Kidney epithelial cell (primary cell): ENCODE data around the gene ARL15. TPM values are rescaled to one million over a fixed set of nuclear protein-coding genes. Genes with fewer than 3 reads are reported as not detected.

Experiments
- DNase-seq: peaks from one replicate; pipeline ENCODE4 v3.0.0-alpha.2; 2010; ENCODE audit warnings: low read depth
- H3K27me3 ChIP-seq: 2 replicates; pipeline ENCODE4 v1.6.0; 2011; ENCODE audit warnings: low read length; ENCODE audit not compliant: control insufficient read depth, insufficient read depth
- H3K36me3 ChIP-seq: 2 replicates; pipeline ENCODE4 v1.5.1; 2011; ENCODE audit warnings: low read length; ENCODE audit not compliant: control insufficient read depth, insufficient read depth
- H3K4me3 ChIP-seq: 2 replicates; pipeline ENCODE4 v1.5.1; 2011; ENCODE audit warnings: low read depth, mild to moderate bottlenecking, control low read depth, low read length
- CTCF ChIP-seq: IDR thresholded peaks from 2 replicates; pipeline ENCODE4 v1.5.1; 2011; ENCODE audit warnings: mild to moderate bottlenecking, moderate library complexity, low read length, control low read depth, inconsistent platforms; ENCODE audit not compliant: insufficient read depth, poor library complexity, severe bottlenecking
- total RNA-seq: library from RNA; depleted of rRNA; stranded (reverse); fragments of >200 nt; gene quantifications from 2 replicates; pipeline ENCODE4 v1.2.3, GENCODE V29; 2015

The ARL15 gene
- total RNA-seq, 1 donor from 2014 or later = 9.7 TPM

GRCh38 chr5:54279960-54280359 is 30.4 kb downstream of the ARL15 start:
- Histone ChIP-seq H3K36me3 (no peaks in the 10 kb centered on the region), H3K27me3 (no peaks in the 10 kb centered on the region), H3K4me3 (no peak overlapping the region)
- DNase-seq = no peak
- TF ChIP-seq CTCF = no peak

GRCh38 chr5:54278979-54279717 is 31.2 kb downstream of the ARL15 start:
- no peak for DNase-seq
- Histone ChIP-seq H3K4me3 (no peak overlapping the region), H3K36me3 (no peaks in the 10 kb centered on the region), H3K27me3 (no peaks in the 10 kb centered on the region)
- TF ChIP-seq CTCF = no peak

DNA sequence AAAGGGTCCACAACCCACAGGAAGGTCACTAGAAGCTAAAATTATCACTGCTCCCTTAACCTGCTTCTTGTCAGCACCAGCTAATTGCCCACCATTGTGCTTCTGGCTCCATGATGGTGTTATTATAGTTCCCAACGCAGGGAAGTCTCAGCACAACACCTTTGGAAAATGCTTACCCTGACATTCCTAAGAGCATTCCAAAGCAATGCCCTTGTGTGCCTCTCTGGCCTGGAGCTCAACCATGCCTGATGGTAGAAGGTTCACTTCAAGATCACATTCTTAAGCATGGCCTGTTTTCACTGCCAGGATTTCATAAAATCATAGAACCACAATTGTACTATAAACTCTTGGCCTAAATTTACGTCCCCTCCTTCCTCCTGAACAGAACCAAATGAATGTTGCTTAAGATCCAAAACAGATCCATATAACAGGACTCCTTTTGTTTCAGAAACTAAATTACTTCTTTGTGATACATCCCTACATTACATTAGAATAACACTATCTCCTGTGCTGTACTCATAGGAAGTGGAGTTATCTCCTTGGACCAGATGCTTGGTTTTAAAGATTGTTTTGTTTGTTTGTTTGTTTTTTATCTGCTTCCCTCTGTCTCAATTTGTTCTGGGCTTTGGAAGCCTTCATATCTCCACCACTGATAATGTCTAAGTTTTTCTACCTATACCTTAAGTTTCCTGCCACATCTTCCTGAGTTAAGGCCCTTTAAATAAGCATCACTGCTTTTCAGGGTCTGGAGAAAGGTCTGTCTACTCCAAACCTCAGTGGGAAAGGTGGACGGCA is 32.1 kb downstream of the ARL15 start:
- Histone ChIP-seq H3K4me3 (no peak overlapping the region), H3K27me3 (no peaks in the 10 kb centered on the region), H3K36me3 (no peaks in the 10 kb centered on the region)
- TF ChIP-seq CTCF = no peak
- DNase-seq = no peak

DNA sequence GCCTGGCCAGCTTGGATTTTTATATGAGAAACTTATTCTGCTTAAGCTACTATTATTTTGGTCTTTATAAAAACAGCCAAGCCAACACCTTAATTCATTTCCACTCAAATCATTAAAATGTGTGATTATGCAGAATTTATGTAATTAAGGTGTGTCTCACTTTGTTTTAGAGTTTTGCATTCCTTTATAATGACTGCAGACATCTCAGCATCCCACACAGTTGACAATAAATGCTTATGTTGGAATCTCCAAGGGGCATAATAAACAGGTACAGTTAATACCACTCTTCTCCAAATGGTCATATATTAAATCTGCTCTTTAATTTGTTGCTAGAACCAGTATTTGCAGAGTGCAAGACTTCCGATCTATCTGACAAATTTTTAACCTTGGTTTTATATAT is 34.3 kb downstream of the ARL15 start:
- no peaks in the 10 kb centered on the region for H3K27me3 ChIP-seq
- DNase-seq = no peak
- TF ChIP-seq CTCF = no peak
- H3K36me3 ChIP-seq = no peaks in the 10 kb centered on the region
- H3K4me3 ChIP-seq = no peak overlapping the region

DNA sequence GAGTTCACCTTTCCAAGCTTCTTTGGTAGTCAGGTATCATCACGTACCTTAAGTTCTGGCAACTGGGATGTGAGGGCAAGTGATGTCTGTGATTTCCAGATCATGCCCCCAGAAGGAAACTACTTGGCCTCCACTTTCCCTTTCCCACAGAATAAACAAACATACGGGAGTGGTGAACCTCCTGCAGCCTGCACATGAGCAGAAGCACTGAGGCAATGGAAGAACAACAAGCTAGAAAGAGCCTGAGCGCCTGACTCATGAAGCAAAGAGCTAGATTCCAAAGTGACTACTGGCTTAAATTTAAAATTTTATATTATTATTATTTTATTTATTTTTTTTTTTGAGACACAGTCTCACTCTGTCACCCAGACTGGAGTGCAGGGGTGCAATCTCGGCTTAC is 35.0 kb downstream of the ARL15 start:
- H3K36me3 ChIP-seq = no peaks in the 10 kb centered on the region
- TF ChIP-seq CTCF = no peak
- no peak for DNase-seq
- H3K4me3 ChIP-seq = no peak overlapping the region
- no peaks in the 10 kb centered on the region for H3K27me3 ChIP-seq
